IPS-NIHi11 (cell line): Measurements from ENCODE around the gene SLC22A7.
"Not testable (repeated sequence)": the region's sequence is repeated elsewhere in the genome, so short reads cannot be mapped to it uniquely, and the experiment has no call there.

Experiments used
- DNase-seq: peaks from one replicate; pipeline ENCODE4 v3.0.0; 2012; ENCODE audit warnings: mixed read lengths, low spot score

Gene SLC22A7

DNA sequence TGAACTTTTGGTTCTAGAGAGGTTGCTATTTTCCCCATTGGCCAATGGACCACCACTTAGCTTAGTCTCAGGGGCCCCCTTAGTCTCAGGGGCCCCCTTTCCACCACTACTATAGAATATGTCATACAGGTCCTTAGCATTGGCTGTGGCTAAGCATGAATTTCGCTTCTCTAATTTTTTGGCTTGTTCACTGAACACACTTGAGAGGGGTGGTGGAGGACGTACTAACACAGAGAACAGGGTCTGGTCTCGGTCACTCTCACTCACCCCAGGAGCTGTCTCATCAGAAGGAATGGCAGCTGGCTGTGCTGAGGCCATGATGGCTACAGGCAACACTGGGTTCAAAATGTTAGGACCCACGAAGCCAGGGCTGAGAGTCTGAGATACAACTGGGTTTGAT, 41.1 kb downstream of the SLC22A7 start:
- no peak for DNase-seq

- not testable (repeated sequence) for DNase-seq
These were observed 48.2 kb downstream of the SLC22A7 start for GRCh38 chr6:43346243-43346642.

- DNase-seq: no peak
These were observed 49.0 kb downstream of the SLC22A7 start for GRCh38 chr6:43347021-43347420.

DNA sequence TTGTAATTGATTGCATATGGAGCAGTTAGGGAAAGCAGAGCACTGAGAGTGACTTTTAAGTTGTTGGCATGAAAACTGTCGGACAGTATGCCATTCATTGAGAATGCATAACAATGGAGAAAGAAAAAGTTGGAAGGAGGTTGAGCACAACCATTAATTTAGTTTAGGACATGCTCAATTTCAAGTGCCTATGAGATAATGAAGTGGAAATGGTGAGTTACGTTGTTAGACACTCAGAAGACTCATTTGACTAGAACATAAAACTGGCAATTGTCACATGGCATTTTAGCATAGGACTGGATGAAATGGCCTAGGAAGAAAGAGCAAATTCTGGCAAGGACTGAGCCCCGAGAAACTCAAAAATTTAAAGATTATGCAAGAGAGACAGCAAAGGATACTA, 49.4 kb downstream of the SLC22A7 start:
- DNase-seq: no peak

- DNase-seq: not testable (repeated sequence)
These were observed 53.9 kb downstream of the SLC22A7 start for GRCh38 chr6:43351951-43352350.
